ENCODE data around the gene FMO4. TPM values are rescaled to one million over a fixed set of nuclear protein-coding genes. Genes with fewer than 3 reads are reported as not detected.

Gene FMO4
- total and polyA plus RNA-seq, 2 donors (not counting 3 experiments of a cell fraction or from before 2014, with no cell fraction given), result 0.25 to 0.33 TPM

DNA sequence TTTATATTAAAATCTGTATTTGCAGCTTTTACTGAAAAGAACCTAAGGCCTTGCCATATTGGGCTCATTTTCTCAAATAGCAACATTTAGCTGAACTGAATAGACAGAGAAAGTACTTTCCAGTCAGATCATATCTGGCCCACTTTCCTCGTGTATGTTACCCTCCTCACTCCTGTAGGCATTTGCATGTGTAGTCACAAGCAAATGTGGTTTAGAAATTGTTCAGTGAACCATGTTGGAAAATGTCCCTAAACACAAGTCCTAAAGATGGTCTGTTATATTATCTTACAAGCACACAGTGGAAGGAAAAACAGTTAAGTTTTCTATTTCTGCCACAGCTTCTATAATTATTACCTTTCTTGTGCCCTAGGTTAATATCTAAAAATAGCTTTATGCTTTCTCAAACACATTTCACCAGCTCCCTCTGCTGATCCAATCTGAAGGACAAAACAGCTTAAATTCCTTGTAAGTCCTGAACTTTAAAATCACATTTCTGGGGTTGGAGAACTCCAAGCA lies 606 bp upstream of the FMO4 start:
- intact Hi-C loops (cut with micrococcal nuclease), result loop anchor here (5.0 kb wide), 1 partner anchor 626 kb away; no protein-coding TSS in a partner anchor
- no peak overlapping the region for H3K9ac ChIP-seq (replicated peaks; ENCODE audit: extremely low read depth, insufficient read depth, low read length)
- dilution Hi-C loops (cut with MboI; ENCODE audit: extremely low pct_ligation_motif_present, low sequenced_read_pairs), result no loop called here
- H4K20me1 ChIP-seq (replicated peaks; ENCODE audit: control insufficient read depth, extremely low read depth, insufficient read depth, low read length), result no peaks in the 10 kb centered on the region
- TF ChIP-seq JUN (IDR thresholded peaks at IDR 0.05; ENCODE audit: borderline replicate concordance, insufficient read depth, insufficient read length, low read depth) (no peak), POLR2A (IDR thresholded peaks at IDR 0.05; ENCODE audit: low read depth, low read length) (no peak), POLR2AphosphoS5 (IDR thresholded peaks at IDR 0.05; ENCODE audit: insufficient read depth, low read depth, low read length) (no peak), FOS (IDR thresholded peaks at IDR 0.05; ENCODE audit: borderline replicate concordance, insufficient read depth, low read length) (no peak), MYC (IDR thresholded peaks at IDR 0.05; ENCODE audit: low read depth, low read length) (no peak), GATA2 (IDR thresholded peaks at IDR 0.05; ENCODE audit: insufficient read depth, insufficient read length, low read depth, low read length) (no peak), CTCF (IDR thresholded peaks at IDR 0.05; ENCODE audit: extremely low read depth in 1 of 2, insufficient read depth in 1 of 2, low read depth in 1 of 2, low read length in 2 of 2) (no peak), EZH2 (IDR thresholded peaks at IDR 0.05; ENCODE audit: borderline replicate concordance, low read depth, low read length, severe bottlenecking) (no peak), MAX (IDR thresholded peaks at IDR 0.05; ENCODE audit: insufficient read depth, insufficient read length) (no peak)
- H3K4me1 ChIP-seq (ENCODE audit: control insufficient read depth, extremely low read depth, insufficient read depth, low read length), result peaks cover 4% of the 10 kb centered on the region
- H3K4me3 ChIP-seq (replicated peaks in 1 of 3; ENCODE audit: insufficient read depth in 1 of 3, low read depth in 1 of 3, low read length in 3 of 3), result no peak overlapping the region
- no peaks in the 10 kb centered on the region for H3K27me3 ChIP-seq (ENCODE audit: control insufficient read depth in 2 of 2, insufficient read depth in 2 of 2, low read length in 2 of 2)
- no peaks in the 10 kb centered on the region for H3K79me2 ChIP-seq (ENCODE audit: control insufficient read depth, insufficient read depth, low read length)
- ChIA-PET CTCF (interaction anchor here (0.8 to 3.2 kb wide), 31 partner anchors 9 to 1303 kb away, joined by 3 to 126 read pairs (median 4); partner anchors contain the start of genes FMO1 and PRRC2C), POLR2A (no interaction called here)
- no TSS peak for BruUV-seq (replicated peaks)
- DNase-seq (ENCODE audit: low read depth, low spot score) (no peak), FAIRE-seq (no peak)
- no peaks in the 10 kb centered on the region for H3K9me1 ChIP-seq (replicated peaks; ENCODE audit: control insufficient read depth, extremely low read depth, insufficient read depth, low read length)
- no peak overlapping the region for H2AFZ ChIP-seq (ENCODE audit: low read depth, low read length)
- no peak overlapping the region for H3K4me2 ChIP-seq (ENCODE audit: insufficient read depth, low read length)
- H3K9me3 ChIP-seq (replicated peaks; ENCODE audit: control insufficient read depth, insufficient read depth, low read length), result no peaks in the 10 kb centered on the region
- no peak overlapping the region for H3K27ac ChIP-seq (ENCODE audit: insufficient read depth, low read depth, low read length)
- no peaks in the 10 kb centered on the region for H3K36me3 ChIP-seq (ENCODE audit: control insufficient read depth in 2 of 2, extremely low read depth in 1 of 2, insufficient read depth in 2 of 2, low read length in 2 of 2)
